Ascending aorta (tissue), 2 donors: ENCODE results near the gene PEX10. TPM values are rescaled to one million over a fixed set of nuclear protein-coding genes. Genes with fewer than 3 reads are reported as not detected.

Source experiments
- DNase-seq, 2 donors: peaks; one replicate each; pipeline ENCODE4 v3.0.0-alpha.2; 2019; ENCODE audit warnings: low spot score in 2 of 2
- H3K27ac ChIP-seq, 2 donors: fragments of 200-600 bp; sonication (generic); one replicate each; pipeline ENCODE4 v1.5.1; 2016 to 2017; ENCODE audit warnings: mild to moderate bottlenecking in 1 of 2
- H3K27me3 ChIP-seq: fragments of 200-600 bp; sonication (generic); one replicate; pipeline ENCODE4 v1.5.1; 2017
- H3K36me3 ChIP-seq, 2 donors: fragments of 200-600 bp; sonication (generic); one replicate each; pipeline ENCODE4 v1.5.1; 2016
- H3K4me1 ChIP-seq, 2 donors: fragments of 200-600 bp; sonication (generic); one replicate each; pipeline ENCODE4 v1.5.1; 2016 to 2017; ENCODE audit warnings: mild to moderate bottlenecking in 1 of 2
- H3K4me3 ChIP-seq, 2 donors: fragments of 200-600 bp; sonication (generic); one replicate each; pipeline ENCODE4 v1.5.1; 2016 to 2017; ENCODE audit warnings: mild to moderate bottlenecking in 1 of 2
- H3K9me3 ChIP-seq, 2 donors: fragments of 200-600 bp; sonication (generic); one replicate each; pipeline ENCODE4 v1.5.1; 2016
- intact Hi-C: fragments of 100-400 bp; cut with DNase I; formaldehyde crosslinking; loops from one replicate; pipeline ENCODE4 v1.15.1; 2023
- total RNA-seq: library from RNA; depleted of rRNA; stranded (reverse); fragments of >200 nt; gene quantifications from one replicate; pipeline ENCODE4 v1.1.0, GENCODE V29; 2016
- TF ChIP-seq, protein P1 (sequence below), 3 experiments: fragments of 200-600 bp in 2 of 3; fragments of 450-650 bp in 1 of 3; sonication (generic) in 2 of 3; IDR thresholded peaks; one replicate each; pipeline ENCODE4 v1.5.1; 2016 to 2019; ENCODE audit warnings: antibody characterized with exemption in 3 of 3, mild to moderate bottlenecking in 1 of 3, moderate library complexity in 1 of 3

The PEX10 gene
- total RNA-seq, 1 donor from 2014 or later, result 26.1 TPM

- peak; percentile 29 to 91 for DNase-seq
- Histone ChIP-seq H3K27ac (peak overlapping the region; percentile 32 to 51), H3K27me3 (no peaks in the 10 kb centered on the region), H3K36me3 (no peaks in the 10 kb centered on the region), H3K4me3 (no peak overlapping the region), H3K9me3 (no peaks in the 10 kb centered on the region), H3K4me1 (peaks cover 10 to 11% of the 10 kb centered on the region in 2 donors)
- intact Hi-C loops, result loop anchor here (1.0 to 5.0 kb wide), 5 partner anchors 9 to 187 kb away; partner anchors contain the start of genes MORN1 and RER1
- TF ChIP-seq, protein P1, sequence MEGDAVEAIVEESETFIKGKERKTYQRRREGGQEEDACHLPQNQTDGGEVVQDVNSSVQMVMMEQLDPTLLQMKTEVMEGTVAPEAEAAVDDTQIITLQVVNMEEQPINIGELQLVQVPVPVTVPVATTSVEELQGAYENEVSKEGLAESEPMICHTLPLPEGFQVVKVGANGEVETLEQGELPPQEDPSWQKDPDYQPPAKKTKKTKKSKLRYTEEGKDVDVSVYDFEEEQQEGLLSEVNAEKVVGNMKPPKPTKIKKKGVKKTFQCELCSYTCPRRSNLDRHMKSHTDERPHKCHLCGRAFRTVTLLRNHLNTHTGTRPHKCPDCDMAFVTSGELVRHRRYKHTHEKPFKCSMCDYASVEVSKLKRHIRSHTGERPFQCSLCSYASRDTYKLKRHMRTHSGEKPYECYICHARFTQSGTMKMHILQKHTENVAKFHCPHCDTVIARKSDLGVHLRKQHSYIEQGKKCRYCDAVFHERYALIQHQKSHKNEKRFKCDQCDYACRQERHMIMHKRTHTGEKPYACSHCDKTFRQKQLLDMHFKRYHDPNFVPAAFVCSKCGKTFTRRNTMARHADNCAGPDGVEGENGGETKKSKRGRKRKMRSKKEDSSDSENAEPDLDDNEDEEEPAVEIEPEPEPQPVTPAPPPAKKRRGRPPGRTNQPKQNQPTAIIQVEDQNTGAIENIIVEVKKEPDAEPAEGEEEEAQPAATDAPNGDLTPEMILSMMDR (IDR thresholded peaks at IDR 0.05), result peak; percentile 96 to 99 (median 99)
Measured at GRCh38 chr1:2381741-2382620, 30.4 kb downstream of the PEX10 start.

DNA sequence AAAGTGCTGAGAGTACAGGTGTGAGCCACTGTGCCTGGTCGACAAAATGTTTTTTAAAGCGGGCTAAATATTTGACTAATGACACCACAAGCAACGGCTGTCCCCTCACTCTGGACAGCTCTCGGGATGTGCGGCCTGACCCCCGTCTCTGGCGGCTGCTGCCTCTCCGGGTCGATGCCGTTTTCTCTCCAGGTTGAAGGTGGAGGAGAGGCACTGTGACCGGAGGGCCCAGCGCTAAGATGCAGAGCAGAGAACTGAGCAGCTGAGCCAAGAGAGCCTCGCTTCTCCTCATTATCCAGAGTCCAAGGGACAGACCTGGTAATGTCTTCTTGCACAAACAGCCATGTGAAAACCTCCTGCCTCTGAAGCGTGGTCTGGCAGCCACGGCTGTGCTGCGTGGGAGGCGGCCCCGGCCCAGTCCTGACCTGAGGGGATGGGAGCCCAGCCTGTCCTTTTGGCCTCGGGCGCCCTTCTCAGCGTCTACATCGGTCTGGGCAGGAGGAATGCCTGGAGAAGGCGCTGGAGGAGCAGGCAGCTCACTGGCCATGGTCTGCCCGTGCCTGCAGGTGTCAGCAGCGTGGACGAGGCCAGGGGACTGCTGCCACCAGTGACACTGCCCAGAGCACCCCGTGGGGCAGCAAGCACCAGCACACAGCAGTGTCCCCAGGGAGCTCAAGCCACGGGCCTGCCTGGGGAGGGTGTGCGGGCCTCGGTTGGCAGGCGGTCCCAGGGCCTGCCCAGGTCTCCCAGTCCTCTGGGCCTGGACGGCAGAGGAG, 31.4 kb downstream of the PEX10 start:
- H3K4me1 ChIP-seq, result peaks cover 10 to 11% of the 10 kb centered on the region in 2 donors
- H3K9me3 ChIP-seq, result no peaks in the 10 kb centered on the region
- no peaks in the 10 kb centered on the region for H3K27me3 ChIP-seq
- no peaks in the 10 kb centered on the region for H3K36me3 ChIP-seq
- peak overlapping the region; percentile 32 to 51 for H3K27ac ChIP-seq
- TF ChIP-seq, protein P1 (IDR thresholded peaks at IDR 0.05), result no peak
- DNase-seq, result no peak
- intact Hi-C loops, result loop anchor here (1.0 to 5.0 kb wide), 4 partner anchors 10 to 186 kb away; partner anchors contain the start of genes MORN1 and RER1
- H3K4me3 ChIP-seq, result no peak overlapping the region

GRCh38 chr1:2379733-2380404, 32.5 kb downstream of the PEX10 start:
- Histone ChIP-seq H3K4me1 (peaks cover 10 to 11% of the 10 kb centered on the region in 2 donors), H3K27ac (no peak overlapping the region), H3K9me3 (no peaks in the 10 kb centered on the region), H3K4me3 (no peak overlapping the region), H3K27me3 (no peaks in the 10 kb centered on the region), H3K36me3 (no peaks in the 10 kb centered on the region)
- DNase-seq, result no peak
- intact Hi-C loops, result loop anchor here (5.0 kb wide), 1 partner anchor 143 kb away; no protein-coding TSS in a partner anchor
- TF ChIP-seq, protein P1 (IDR thresholded peaks at IDR 0.05), result no peak

GRCh38 chr1:2378956-2379732, 33.2 kb downstream of the PEX10 start:
- Histone ChIP-seq H3K9me3 (no peaks in the 10 kb centered on the region), H3K4me3 (no peak overlapping the region), H3K36me3 (no peaks in the 10 kb centered on the region), H3K27ac (no peak overlapping the region), H3K27me3 (no peaks in the 10 kb centered on the region), H3K4me1 (peaks cover 10 to 11% of the 10 kb centered on the region in 2 donors)
- TF ChIP-seq, protein P1 (IDR thresholded peaks at IDR 0.05), result no peak
- intact Hi-C loops, result no loop called here
- no peak for DNase-seq
